ENCODE data around the gene COL24A1.

Gene COL24A1

DNA sequence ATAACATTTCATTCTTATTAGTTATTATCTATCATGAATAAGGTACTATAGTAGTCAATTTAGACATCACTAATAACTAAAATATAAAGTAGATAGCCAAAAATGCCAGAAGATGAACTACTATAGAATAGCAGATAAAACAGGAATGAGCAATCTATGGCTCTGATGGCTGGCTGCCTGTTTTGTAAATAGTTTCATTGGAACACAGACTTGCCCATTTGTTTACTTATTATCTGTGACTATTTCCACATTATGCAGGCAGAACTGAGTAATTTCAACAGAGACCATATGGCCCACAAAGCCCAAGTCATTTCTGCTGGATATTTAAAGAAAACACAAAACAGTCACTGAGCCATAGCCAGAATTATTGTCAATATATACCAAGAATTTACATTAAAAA lies 222.1 kb downstream of the COL24A1 start:
- Histone ChIP-seq H2AFZ (ENCODE audit: low read depth) (no peak overlapping the region), H4K20me1 (ENCODE audit: insufficient read depth) (no peaks in the 10 kb centered on the region), H3K27ac (no peak overlapping the region), H3K79me2 (ENCODE audit: insufficient read depth, low read depth) (no peaks in the 10 kb centered on the region), H3K36me3 (ENCODE audit: insufficient read depth) (no peaks in the 10 kb centered on the region), H3K27me3 (ENCODE audit: insufficient read depth, low read depth) (no peaks in the 10 kb centered on the region), H3K4me2 (no peak overlapping the region), H3K4me1 (ENCODE audit: low read depth, poor library complexity, severe bottlenecking) (no peaks in the 10 kb centered on the region), H3K4me3 (IDR thresholded peaks at IDR 0.05; ENCODE audit: insufficient read depth, low read depth, low read length) (no peak overlapping the region), H3K9ac (no peak overlapping the region)
- TF ChIP-seq, protein P1, sequence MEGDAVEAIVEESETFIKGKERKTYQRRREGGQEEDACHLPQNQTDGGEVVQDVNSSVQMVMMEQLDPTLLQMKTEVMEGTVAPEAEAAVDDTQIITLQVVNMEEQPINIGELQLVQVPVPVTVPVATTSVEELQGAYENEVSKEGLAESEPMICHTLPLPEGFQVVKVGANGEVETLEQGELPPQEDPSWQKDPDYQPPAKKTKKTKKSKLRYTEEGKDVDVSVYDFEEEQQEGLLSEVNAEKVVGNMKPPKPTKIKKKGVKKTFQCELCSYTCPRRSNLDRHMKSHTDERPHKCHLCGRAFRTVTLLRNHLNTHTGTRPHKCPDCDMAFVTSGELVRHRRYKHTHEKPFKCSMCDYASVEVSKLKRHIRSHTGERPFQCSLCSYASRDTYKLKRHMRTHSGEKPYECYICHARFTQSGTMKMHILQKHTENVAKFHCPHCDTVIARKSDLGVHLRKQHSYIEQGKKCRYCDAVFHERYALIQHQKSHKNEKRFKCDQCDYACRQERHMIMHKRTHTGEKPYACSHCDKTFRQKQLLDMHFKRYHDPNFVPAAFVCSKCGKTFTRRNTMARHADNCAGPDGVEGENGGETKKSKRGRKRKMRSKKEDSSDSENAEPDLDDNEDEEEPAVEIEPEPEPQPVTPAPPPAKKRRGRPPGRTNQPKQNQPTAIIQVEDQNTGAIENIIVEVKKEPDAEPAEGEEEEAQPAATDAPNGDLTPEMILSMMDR (conservative IDR thresholded peaks at IDR 0.05; ENCODE audit: low read depth, low read length), result no peak

DNA sequence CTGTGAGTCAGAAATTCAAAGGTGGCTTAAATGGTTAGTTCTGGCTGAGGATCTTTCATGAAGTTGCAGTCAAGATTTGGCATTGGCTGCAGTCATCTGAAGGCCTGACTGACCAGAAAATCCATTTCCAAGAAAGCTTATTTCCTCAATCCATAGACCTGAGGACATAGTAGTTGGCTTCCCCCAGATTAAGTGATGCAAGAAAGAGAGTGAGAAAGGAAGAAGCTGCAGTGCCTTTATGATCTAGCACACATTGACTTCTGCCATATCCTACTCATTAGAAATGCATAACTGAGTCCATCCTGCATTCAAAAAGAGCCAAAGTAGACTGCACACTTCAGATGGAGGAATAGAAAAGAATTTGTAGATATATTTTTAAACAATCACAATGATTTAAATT lies 222.6 kb downstream of the COL24A1 start:
- H3K36me3 ChIP-seq (ENCODE audit: insufficient read depth), result no peaks in the 10 kb centered on the region
- H3K27me3 ChIP-seq (ENCODE audit: insufficient read depth, low read depth), result no peaks in the 10 kb centered on the region
- H3K4me3 ChIP-seq (IDR thresholded peaks at IDR 0.05; ENCODE audit: insufficient read depth, low read depth, low read length), result no peak overlapping the region
- no peak overlapping the region for H3K27ac ChIP-seq
- no peaks in the 10 kb centered on the region for H3K4me1 ChIP-seq (ENCODE audit: low read depth, poor library complexity, severe bottlenecking)
- H3K79me2 ChIP-seq (ENCODE audit: insufficient read depth, low read depth), result no peaks in the 10 kb centered on the region
- H4K20me1 ChIP-seq (ENCODE audit: insufficient read depth), result no peaks in the 10 kb centered on the region
- TF ChIP-seq, protein P1 (conservative IDR thresholded peaks at IDR 0.05; ENCODE audit: low read depth, low read length), result no peak
- no peak overlapping the region for H3K9ac ChIP-seq
- H2AFZ ChIP-seq (ENCODE audit: low read depth), result no peak overlapping the region
- H3K4me2 ChIP-seq, result no peak overlapping the region

DNA sequence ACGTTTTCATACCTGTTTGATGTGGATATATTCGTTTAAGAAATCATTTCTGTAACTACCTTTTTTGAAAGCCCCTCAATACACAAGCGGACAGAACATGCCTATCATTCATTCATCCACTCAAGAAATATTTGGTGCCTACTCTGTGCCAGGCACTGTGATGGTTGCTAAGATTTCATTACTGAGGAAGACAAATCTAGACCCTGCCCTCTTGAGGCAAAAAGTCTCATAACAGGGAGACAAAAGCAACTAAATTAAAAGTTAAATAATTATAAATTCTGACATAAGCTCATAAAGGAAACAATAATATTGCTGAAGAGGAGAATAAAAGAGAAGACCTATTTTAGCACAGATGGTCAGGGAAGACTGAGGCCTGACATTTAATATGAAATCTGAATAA lies 244.8 kb downstream of the COL24A1 start:
- Histone ChIP-seq H3K4me3 (IDR thresholded peaks at IDR 0.05; ENCODE audit: insufficient read depth, low read depth, low read length) (no peak overlapping the region), H3K79me2 (ENCODE audit: insufficient read depth, low read depth) (no peaks in the 10 kb centered on the region), H3K27me3 (ENCODE audit: insufficient read depth, low read depth) (no peaks in the 10 kb centered on the region), H2AFZ (ENCODE audit: low read depth) (no peak overlapping the region), H3K27ac (no peak overlapping the region), H3K9ac (no peak overlapping the region), H3K4me1 (ENCODE audit: low read depth, poor library complexity, severe bottlenecking) (no peaks in the 10 kb centered on the region), H4K20me1 (ENCODE audit: insufficient read depth) (no peaks in the 10 kb centered on the region), H3K36me3 (ENCODE audit: insufficient read depth) (no peaks in the 10 kb centered on the region), H3K4me2 (no peak overlapping the region)
- TF ChIP-seq, protein P1 (conservative IDR thresholded peaks at IDR 0.05; ENCODE audit: low read depth, low read length), result no peak; the same call in 1 of the 2 replicates

DNA sequence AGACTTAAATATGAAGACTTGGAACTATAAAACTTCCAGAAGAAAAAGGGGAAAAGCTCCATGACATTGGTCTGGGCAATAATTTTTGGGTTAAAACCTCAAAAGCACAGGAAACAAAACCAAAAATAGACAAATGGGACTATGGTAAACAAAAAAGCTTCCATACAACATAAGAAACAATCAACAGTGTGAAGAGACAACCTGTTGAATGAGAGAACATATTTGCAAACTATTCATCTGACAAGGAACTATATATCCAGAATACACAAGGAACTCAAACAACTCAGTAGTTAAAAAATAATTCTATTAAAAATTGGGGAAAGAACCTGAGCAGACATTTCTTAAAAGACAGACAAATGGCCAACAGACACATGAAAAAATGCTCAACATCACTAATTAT lies 255.7 kb downstream of the COL24A1 start:
- H3K79me2 ChIP-seq (ENCODE audit: insufficient read depth, low read depth), result no peaks in the 10 kb centered on the region
- H3K27me3 ChIP-seq (ENCODE audit: insufficient read depth, low read depth), result no peaks in the 10 kb centered on the region
- no peak overlapping the region for H2AFZ ChIP-seq (ENCODE audit: low read depth)
- H4K20me1 ChIP-seq (ENCODE audit: insufficient read depth), result no peaks in the 10 kb centered on the region
- no peak overlapping the region for H3K4me2 ChIP-seq
- H3K9ac ChIP-seq, result no peak overlapping the region
- H3K4me1 ChIP-seq (ENCODE audit: low read depth, poor library complexity, severe bottlenecking), result no peaks in the 10 kb centered on the region
- no peak overlapping the region for H3K27ac ChIP-seq
- TF ChIP-seq, protein P1 (conservative IDR thresholded peaks at IDR 0.05; ENCODE audit: low read depth, low read length), result no peak
- H3K4me3 ChIP-seq (IDR thresholded peaks at IDR 0.05; ENCODE audit: insufficient read depth, low read depth, low read length), result no peak overlapping the region
- no peaks in the 10 kb centered on the region for H3K36me3 ChIP-seq (ENCODE audit: insufficient read depth)
